Cerebellar cortex (tissue), 1 donor: ENCODE results near the gene MICOS13.

Experiments used
- DNase-seq: peaks from one replicate; pipeline ENCODE4 v3.0.0-alpha.2; 2015; ENCODE audit warnings: low spot score

The MICOS13 gene

DNA sequence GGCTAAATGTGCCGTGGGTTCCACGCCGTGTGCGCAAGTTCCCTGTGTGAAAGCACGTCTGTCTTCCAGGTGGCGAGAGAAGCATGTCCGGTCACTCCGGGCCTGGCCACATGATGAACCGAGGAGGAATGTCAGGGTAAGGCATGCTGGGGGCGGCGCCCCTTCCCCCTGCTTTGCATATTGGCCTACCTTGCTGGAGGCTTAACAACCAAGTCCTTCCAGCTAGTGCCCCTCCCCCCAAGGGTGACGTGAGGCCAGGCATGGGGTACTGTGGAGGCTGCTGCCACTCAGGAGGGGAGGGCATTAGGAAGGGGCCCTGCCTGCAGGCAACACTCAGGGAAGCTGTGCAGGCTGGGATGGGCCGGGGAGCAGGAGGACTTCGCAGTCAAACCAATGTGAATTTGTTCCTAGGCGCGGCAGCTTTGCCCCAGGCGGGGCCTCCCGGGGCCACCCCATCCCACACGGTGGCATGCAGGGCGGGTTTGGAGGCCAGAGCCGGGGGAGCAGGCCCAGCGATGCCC, 12.5 kb downstream of the MICOS13 start:
- DNase-seq = no peak

DNA sequence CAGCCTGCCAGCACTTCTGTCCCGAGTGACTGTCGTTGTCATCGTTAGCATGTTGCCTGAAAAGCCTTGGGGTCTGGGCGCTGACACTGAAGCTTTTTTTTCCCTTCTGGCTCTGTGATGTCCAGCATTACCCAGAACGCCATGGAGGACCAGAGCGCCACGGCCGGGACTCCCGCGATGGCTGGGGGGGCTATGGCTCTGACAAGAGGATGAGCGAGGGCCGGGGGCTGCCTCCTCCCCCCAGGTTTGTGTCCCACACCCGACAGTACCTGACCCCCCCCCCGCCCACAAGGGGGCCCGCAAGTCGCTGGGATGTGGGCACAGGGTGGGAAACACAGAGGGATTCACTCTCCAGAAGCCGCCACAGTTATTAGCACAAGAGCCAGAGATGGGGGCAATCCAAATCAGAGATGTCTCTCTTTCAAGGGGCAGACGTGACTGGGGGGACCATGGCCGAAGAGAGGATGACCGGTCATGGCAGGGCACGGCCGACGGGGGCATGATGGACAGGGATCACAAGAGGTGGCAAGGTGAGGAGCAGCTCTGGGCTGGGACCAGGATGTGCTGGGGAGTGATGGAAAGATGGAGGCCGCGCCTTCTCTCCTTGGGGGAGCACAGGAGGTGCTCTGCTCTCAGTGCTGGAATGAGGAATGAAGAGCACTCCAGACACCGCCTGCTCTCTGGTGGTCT, 13.2 kb downstream of the MICOS13 start:
- no peak for DNase-seq

DNA sequence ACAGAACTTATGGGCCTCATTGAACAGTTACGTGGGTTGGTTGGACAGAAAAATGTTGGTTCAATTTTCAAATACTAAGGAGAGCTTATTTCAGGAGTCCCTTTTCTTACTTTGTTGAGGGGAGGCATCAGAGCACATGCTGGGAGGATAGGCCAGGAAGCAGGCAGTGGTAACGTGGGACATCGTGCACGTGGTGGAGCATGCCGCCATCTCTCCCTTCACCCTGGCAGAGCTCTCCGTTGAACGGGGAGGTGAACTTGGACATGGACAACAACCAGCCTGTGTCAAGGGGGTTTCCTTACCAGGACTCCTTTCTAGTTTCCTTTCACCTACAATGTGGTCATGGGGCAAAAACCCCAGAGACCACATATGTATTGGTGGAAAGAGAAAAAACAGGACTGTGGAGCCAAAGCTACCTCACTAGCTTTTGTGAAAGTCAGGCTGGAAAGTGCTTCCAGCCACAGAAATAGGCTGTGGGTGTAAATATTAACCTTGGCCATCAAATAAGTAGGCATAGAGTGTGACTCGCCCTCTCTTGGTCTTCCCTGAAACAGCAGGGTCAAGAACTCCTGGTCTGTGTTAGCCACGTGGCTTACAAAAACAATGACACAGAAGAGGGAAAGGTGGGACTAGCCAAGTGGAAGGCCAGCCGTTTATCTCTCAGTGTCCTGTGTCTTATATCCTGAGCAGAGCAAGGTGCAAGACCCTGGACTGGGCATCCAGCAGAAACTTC, 14.4 kb downstream of the MICOS13 start:
- no peak for DNase-seq

DNA sequence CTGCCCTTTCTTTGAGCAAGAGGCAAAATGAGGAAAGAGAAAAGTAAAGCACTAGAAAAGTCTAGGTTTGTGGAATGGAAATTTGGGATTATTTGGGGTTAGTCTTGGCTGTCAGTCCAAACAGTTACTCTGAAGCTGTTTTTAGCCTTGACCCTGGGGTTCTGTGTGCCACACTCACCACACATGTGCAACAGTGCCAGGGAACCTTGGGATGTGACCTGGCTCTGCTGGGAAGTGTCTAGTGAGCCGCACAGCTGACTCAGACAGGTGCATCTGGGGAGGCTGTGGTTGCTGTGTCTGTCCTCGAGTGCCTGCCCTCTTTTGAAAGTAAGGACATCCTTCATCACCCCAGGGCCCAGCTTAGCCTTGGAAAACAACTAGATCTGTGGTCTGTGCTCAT, 15.8 kb downstream of the MICOS13 start:
- no peak for DNase-seq

DNA sequence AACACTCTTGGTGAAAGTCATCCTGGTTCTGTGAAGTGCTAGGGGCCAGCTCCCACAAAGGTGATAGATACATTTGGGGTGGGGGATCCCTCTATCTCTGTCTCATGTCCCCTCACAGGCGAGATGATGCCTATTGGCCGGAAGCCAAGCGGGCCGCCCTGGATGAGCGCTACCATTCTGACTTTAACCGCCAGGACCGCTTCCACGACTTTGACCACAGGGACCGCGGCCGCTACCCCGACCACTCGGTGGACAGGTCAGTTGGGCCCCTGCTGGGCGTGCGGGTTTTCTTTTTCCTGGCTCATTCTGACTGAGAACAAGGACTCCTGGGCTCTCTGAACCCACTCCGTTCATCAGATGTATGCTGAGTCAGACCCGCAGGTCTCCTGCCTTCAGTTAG, 16.4 kb downstream of the MICOS13 start:
- no peak for DNase-seq

DNA sequence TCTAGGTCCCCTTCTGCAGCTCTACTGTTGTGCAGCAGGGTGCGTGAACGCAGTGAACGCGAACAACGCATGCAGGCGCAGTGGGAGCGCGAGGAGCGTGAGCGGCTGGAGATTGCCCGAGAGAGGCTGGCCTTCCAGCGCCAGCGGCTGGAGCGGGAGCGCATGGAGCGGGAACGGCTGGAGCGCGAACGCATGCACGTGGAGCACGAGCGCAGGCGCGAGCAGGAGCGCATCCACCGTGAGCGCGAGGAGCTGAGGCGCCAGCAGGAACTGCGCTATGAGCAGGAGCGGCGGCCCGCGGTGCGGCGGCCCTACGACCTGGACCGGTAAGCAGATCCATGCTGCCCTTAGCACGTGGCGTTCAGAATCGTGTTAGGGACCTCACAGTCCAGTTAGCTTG, 18.8 kb downstream of the MICOS13 start:
- no peak for DNase-seq

DNA sequence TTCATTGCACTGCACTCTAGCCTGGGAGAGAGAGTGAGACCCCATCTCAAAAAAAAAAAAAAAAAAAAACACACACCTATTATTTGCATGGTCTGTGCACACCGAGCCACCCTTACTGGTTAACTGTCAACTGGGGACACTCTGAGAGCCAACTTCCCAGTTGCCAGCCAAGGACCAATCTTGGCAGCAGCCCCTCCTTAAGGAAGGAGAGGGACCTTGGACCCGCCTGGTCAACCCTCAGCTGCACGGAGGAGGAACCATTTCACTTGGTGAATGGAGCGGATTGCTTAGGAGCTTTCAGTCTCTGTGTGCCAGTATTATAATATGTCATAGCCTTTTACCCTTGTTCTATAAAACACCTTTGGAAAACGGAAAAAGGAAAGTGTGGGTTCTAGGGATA, 24.9 kb downstream of the MICOS13 start:
- no peak for DNase-seq

DNA sequence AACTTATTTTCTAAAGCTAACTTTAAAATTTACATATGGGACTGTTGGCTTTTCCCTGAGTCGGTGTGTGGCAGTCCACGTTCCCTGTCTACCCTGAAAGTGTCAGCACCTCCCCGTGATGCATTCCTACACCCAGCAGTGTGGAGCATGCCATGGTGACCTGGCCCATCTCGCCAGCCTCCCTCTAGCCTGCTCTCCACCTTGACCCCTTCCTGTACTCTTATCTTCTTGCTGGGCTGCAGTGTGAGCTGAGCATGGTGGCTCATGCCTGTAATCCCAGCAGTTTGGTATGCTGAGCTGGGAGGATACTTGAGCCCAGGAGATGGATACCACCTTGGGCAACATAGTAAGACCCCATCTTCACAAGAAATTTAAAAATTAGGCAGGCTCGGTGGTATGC, 25.4 kb downstream of the MICOS13 start:
- no peak for DNase-seq

DNA sequence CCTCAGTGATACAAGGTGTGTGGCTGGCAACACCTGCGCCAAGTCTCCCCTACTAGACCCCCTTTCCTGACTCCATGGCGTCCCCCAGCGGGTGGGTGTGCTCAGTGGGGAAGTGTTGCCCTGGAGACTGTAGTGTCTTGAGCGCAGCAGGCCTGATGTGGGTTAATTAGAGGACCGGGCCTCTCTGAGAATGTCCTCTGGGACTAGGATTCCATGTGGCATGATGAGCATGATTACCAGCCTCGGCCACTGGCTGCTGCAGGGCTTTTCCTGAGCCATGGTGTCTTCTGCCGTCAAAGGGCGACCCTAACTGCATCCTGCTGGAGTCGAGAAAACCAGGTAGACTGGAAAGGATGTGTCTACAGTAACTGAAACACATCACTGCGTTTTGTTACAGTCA, 28.1 kb downstream of the MICOS13 start:
- no peak for DNase-seq

DNA sequence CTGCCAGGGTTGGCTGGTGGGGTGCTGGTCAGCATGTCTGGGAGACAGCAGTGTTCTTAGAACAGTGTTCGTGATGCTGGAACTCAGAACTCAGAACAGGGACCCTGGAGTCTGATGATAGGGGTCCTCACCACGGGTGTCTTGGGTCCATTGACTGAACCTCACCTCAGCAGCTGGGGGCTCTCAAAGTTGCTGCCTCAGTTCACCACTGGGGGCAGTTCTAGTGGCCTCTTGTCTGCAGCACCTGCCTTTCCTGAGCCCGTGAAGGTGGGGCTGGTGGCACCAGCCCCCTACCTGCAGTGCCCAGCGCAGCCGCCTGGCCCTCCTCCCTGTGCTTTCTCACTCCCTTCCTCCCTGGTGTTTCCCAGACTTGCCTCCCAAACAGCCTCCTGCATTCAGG, 29.0 kb downstream of the MICOS13 start:
- no peak for DNase-seq

DNA sequence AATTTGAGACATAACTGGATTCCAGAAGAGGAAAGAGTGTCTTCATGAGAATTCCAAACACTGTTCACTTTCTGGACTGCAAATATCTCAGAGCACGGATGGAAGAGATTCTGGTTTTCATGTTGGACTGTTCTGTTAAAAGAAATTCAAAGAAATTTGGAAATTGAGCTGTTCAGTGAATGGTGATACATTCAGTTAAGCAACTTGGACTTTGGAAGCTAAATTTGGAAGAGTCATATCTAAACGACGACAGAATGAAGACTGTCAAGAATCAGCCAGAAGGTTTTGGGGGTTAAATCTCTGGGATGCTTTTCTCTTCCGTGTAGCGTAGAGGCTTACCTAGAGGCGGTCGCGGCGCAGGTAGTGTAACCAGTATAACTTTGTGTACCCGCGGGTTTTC, 31.9 kb downstream of the MICOS13 start:
- DNase-seq = no peak

DNA sequence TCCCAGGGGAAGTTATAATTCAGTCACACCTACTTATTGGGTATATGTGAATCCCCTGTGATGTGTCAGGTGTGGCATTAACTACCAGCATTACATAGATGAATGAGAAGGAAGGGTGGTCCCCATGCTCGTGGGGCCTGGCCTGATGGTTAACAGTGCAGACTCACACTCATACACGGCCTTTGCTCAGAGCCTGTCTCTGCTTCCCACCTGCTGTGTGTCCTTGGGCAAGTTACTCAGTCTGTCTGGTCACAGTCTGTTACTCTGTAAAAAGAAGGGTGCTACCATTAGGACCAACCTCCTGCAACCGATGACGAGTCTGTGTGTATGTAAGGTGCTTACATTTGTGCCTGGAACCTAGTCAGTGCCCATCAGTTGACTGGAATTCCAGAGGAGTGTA, 33.6 kb downstream of the MICOS13 start:
- DNase-seq = no peak

DNA sequence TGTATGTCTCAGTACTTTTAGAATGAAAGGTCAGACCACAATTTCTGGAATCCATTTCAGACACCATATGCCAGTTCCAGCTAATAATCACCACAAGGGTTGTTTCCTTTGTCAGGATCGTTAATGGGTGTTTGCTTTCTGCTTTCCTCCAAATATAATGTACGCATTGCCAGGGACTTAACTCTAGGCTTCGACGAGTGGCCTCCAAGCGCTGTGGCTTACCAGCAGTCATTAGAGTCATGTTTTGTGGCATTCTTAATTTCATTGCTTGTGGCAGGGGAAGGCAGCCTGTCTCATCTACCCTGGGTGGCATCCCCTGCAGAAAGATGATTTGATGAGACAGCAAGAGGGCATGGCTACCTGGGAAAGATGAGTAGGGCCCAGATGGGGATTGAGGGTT, 34.9 kb downstream of the MICOS13 start:
- no peak for DNase-seq

DNA sequence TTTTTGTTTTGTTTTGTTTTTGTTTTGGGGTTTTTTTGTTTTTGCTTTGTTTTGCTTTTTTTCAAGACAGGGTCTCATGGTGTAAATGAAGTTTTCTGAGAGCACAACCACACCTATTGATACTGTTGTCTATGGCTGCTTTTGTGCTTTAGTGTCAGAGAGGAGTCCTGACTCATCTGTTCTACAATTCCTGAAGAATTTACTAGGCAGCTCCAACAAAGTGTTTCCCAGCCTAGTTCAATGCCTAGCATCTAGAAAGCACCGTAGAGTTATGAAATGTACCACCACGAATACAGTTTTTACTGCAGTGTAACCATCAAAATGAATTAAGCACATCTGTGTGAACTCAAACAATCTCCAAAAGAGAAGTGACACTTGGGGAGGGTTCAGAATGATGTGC, 36.3 kb downstream of the MICOS13 start:
- DNase-seq = no peak

DNA sequence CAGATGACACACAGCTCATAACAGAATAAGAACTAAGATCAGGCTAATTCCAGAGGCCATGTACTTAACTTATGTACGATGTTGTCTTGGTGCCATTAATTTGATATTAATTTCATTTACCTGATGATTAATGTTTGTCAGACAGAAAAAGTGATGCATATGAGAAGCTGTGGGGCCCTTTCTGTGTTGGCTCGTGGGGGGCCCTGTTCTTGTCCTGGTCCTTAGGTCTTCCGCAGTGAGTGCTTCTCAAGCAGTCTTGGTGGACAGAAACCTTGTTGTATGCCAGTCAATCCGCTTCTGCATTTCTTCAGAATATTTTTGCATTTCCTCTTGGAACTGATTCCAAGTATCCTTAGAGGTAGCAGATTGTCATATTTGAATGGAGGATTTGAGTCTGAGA, 37.3 kb downstream of the MICOS13 start:
- no peak for DNase-seq

DNA sequence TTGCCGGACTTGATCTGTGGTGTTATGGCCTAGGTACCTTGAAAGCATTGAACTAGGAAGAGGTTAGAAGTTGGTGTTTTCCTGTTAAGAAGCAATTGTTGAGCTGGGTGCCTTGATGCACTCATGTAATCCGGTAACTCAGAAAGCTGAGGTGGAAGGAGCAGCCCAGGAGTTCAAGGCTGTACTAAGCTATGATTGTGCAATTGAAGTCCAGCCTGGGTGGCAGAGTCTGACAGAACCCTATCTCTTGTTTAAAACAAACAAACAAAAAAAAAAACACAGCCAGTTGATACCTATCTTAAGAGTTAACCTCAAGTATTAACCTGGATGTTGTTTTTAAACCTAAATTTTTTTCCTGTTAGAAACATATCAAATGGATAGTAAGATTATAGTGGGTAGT, 38.1 kb downstream of the MICOS13 start:
- DNase-seq = no peak

DNA sequence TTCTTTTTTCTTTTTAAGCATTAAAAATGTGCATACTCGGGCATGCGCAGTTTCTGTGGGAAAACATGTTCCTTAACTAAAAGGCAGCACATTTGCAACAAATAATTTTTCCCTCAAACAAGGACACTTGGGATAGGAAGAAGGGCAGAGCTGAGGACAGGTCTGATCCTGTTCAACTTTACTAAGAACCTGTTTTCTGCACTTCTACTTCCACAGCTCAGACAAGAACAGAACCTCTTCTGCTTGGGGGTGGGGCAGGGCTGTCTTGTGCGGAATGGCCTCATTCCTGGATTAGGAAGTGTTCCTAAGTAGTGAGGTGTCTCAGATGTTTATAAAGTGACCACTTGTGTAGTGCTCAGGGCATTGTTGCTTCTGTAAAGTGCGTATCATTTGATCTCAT, 39.1 kb downstream of the MICOS13 start:
- no peak for DNase-seq

DNA sequence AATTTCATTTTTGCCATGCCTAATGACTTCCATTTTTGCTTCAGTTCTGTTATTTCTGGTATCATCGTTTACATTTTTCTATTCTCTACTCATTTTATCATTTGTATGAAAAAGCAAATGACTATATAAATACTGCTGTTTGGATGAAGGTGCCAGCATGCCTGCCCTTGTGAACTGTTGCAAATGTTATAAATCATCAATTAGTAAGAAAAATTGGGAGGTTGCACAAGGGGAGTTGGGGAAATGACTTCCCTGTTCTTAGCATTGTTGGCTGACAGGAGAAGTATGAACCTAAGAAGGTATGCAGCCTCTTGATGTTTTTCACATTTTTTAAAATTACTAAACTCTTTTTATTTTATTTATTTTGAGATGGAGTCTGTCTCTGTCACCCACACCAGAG, 42.3 kb downstream of the MICOS13 start:
- DNase-seq = no peak

DNA sequence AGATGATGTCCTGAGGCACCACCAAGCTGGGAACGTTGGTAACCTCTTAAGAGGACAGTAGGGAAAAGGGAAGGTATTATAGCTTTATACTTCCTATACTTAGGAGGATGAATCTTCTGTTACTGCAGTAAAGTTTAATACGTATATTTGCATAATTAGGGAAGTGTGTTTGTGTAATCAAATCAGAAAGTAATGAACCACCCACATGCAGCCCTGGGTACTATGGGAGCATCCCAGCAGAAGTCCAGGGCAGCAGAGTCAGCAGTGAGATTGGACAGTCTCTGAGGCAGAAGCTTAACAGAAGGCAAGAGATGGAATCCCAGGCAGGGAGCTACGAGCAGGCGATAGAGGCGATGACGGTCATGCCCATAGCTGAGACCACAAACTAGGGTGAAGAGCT, 44.9 kb downstream of the MICOS13 start:
- DNase-seq = no peak

DNA sequence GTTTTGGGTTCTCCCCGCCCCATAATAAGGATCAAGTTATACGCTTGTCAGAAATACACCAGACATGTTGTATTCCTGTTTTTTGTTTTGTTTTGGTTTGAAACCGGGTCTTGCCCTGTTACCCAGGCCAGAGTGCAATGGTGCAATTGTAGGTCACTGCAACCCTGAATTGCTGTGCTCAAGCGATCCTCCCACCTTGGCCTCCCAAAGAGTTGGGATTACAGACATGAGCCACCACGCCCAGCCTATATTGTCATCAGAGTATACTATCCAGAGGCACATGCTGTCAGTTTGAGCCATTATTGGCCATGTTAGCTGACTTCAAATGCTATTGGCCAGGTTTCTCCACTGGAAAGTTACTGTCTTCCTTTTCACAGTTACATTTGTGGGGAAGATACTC, 47.7 kb downstream of the MICOS13 start:
- DNase-seq = no peak

DNA sequence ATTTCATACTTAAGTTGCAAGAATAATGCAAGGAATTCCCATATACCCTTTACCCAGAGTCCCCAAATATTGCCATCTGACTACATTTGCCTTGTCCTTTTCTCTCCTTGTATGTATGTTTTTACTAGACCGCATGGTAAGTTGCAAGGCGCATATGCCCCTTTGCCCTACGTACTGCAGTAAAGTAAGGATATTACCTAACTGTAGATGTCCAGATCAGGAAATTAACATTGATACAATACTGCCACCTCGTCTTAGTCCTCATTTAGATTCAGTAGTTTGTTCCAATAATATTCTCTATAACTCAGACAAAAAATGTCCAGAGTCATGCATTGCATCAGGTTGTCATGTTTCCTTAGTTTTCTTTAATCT, 48.1 kb downstream of the MICOS13 start:
- no peak for DNase-seq

DNA sequence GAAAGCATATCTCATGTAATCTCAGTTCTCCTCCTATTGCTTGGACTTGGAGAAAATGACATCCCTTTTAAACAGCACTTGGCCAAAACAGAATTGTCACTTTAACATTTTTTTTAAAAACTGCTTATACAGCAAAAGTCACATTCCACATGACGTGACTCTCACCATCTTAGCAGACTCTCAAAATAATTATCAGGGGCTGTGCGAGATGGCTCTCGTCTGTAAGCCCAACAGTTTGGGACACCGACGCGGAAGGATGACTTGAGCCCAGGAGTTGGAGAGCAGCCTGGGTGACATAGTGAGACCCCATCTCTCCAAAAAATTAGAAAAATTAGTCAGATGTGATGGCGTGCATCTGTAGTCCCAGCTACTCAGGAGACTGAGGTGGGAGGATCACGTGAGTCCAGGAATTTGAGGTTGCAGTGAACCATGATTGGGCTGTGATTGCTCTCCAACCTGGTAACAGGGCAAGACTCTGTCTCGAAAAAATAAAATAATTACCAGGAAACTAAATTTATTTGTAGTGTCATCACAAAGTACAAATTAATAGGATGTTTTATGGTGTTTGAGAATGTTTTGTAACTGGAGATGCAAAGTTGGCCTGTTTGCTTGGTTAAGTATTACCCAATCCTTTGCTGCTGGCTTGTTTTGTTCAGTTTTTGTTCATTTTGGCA, 48.6 kb downstream of the MICOS13 start:
- DNase-seq = no peak

DNA sequence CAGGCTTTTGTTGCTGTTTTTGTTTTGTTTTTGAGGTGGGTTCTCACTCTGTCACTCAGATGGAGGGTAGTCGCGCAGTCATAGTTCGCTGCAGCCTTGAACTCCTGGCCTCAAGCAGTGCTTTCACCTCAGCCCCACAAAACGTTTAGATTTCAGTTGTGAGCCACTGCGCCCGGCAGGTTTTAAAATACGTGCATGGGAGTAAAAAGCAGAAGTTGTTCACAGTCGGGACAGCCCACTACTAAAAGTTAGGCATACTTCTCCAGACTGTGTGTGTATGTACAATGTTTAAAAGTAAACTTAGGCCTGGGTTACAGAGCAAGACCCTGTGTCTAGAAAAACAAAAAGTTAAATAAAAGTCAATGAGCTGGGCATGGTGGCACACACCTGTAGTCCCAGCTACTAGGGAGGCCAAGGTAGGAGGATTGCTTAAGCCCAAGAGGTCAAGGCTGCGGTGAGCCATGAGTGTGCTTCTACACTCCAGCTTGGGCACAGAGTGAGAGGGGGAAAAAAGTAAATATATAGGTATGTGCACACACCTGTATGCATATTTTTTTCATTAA, 51.3 kb downstream of the MICOS13 start:
- no peak for DNase-seq
